Astrocyte of the spinal cord (primary cell): Measurements from ENCODE around the gene CADM3.
A peak's percentile ranks its signal among the peaks of the same experiment; 100 is the strongest.

Source experiments
- DNase-seq: peaks from one replicate; pipeline ENCODE4 v3.0.0; 2011; ENCODE audit warnings: low read depth, low spot score
- H3K4me3 ChIP-seq: 2 replicates; pipeline ENCODE4 v1.5.1; 2011; ENCODE audit warnings: low read depth, mild to moderate bottlenecking, low read length, moderate library complexity
- CTCF ChIP-seq: IDR thresholded peaks from 2 replicates; pipeline ENCODE4 v1.5.1; 2012; ENCODE audit warnings: low read depth, mild to moderate bottlenecking, low read length, inconsistent platforms
- in situ Hi-C: cut with HindIII; loops from 2 replicates; pipeline ENCODE4 v1.10.0; 2017; ENCODE audit warnings: low sequenced_read_pairs

The CADM3 gene

GRCh38 chr1:159190441-159190840 is 19.0 kb downstream of the CADM3 start:
- DNase-seq, result no peak
- TF ChIP-seq CTCF, result no peak
- in situ Hi-C loops, result no loop called here
- H3K4me3 ChIP-seq, result no peak overlapping the region

GRCh38 chr1:159196543-159196942 is 25.1 kb downstream of the CADM3 start:
- in situ Hi-C loops, result no loop called here
- no peak for DNase-seq
- no peak overlapping the region for H3K4me3 ChIP-seq
- TF ChIP-seq CTCF, result peak; percentile 16

- DNase-seq, result peak; percentile 76
- H3K4me3 ChIP-seq, result no peak overlapping the region
- in situ Hi-C loops, result no loop called here
- peak; percentile 92 for TF ChIP-seq CTCF
These were observed 26.4 kb downstream of the CADM3 start for GRCh38 chr1:159197561-159198557.

DNA sequence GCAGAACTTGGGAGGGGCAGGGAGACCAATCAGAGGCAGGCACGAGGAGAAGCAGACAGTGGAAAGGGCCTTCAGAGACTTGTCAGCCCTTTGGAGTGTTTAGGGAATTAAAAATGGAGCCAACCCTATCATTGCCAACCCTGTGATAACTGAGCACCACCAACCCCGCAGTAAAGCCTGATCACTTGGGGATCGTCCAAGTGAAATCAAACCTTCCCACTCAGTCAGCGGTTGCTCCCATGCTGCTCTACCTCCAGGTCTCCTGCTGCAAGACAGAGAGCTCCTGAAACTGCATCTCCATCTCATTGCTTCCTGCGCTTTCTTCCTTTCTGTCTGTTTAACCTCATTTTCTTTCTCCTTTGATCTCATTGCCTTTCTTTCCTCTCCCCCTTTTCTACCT is 28.5 kb downstream of the CADM3 start:
- in situ Hi-C loops, result no loop called here
- no peak for TF ChIP-seq CTCF
- H3K4me3 ChIP-seq, result no peak overlapping the region
- no peak for DNase-seq

DNA sequence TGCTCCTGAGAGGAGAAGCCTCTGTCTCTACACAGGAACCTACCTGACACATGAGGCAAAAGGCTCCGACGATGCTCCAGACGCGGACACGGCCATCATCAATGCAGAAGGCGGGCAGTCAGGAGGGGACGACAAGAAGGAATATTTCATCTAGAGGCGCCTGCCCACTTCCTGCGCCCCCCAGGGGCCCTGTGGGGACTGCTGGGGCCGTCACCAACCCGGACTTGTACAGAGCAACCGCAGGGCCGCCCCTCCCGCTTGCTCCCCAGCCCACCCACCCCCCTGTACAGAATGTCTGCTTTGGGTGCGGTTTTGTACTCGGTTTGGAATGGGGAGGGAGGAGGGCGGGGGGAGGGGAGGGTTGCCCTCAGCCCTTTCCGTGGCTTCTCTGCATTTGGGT is 29.4 kb downstream of the CADM3 start:
- no peak overlapping the region for H3K4me3 ChIP-seq
- no peak for TF ChIP-seq CTCF
- in situ Hi-C loops, result no loop called here
- DNase-seq, result no peak

DNA sequence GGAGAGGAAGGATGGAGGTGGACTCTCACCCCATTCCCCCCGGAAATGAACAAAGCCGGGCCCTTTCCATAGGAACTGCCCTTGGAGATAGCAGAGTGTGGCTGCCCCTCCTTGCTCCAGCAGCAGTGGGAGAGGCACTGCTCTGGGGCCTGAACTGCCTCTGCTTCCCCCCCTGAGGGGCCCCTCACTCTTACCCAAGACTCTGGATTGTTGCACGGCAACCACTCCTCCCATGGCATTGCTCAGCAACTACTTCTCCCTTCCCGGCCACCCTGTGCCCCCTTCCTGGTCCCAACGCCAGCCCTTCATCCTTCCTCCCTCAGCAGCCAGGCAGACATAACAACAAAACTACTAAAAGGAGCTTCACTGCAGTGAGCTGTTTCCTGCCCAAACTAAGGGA is 30.2 kb downstream of the CADM3 start:
- in situ Hi-C loops, result no loop called here
- DNase-seq, result no peak
- TF ChIP-seq CTCF, result no peak

More for the DNA sequence above, 30.2 kb downstream of the CADM3 start:
- no peak overlapping the region for H3K4me3 ChIP-seq
